SJCRH30 (cell line): ENCODE data around the gene TBC1D22A. TPM values are rescaled to one million over a fixed set of nuclear protein-coding genes. Genes with fewer than 3 reads are reported as not detected.
A peak's percentile ranks its signal among the peaks of the same experiment; 100 is the strongest.

Experiments used
- DNase-seq, 2 experiments: peaks; one replicate each; pipeline ENCODE4 v3.0.0-alpha.2; 2015 to 2020
- H3K27ac ChIP-seq: fragments of 250-450 bp; sonication (Bioruptor Pico); 2 replicates; pipeline ENCODE4 v1.5.1; 2020; ENCODE audit warnings: mild to moderate bottlenecking, moderate library complexity
- H3K27me3 ChIP-seq: fragments of 250-450 bp; sonication (Bioruptor Pico); 2 replicates; pipeline ENCODE4 v1.5.1; 2020; ENCODE audit warnings: mild to moderate bottlenecking, moderate library complexity
- H3K36me3 ChIP-seq: fragments of 250-450 bp; sonication (Bioruptor Pico); 2 replicates; pipeline ENCODE4 v1.5.1; 2020; ENCODE audit warnings: mild to moderate bottlenecking, moderate library complexity
- H3K4me1 ChIP-seq: fragments of 250-450 bp; sonication (Bioruptor Pico); 2 replicates; pipeline ENCODE4 v1.5.1; 2020; ENCODE audit warnings: mild to moderate bottlenecking, moderate library complexity
- H3K4me3 ChIP-seq: fragments of 250-450 bp; sonication (Bioruptor Pico); 2 replicates; pipeline ENCODE4 v1.5.1; 2020; ENCODE audit warnings: mild to moderate bottlenecking, moderate library complexity
- H3K9me3 ChIP-seq: fragments of 250-450 bp; sonication (Bioruptor Pico); replicated peaks from 2 replicates; pipeline ENCODE4 v1.5.1; 2020; ENCODE audit warnings: mild to moderate bottlenecking, moderate library complexity
- total RNA-seq: library from RNA; depleted of rRNA; stranded (reverse); fragments of >200 nt; shearing (Covaris generic); gene quantifications from 2 replicates; pipeline ENCODE4 v1.2.3, GENCODE V29; 2014

The TBC1D22A gene
- total RNA-seq, 1 experiment from 2014 or later: 8.9 TPM

DNA sequence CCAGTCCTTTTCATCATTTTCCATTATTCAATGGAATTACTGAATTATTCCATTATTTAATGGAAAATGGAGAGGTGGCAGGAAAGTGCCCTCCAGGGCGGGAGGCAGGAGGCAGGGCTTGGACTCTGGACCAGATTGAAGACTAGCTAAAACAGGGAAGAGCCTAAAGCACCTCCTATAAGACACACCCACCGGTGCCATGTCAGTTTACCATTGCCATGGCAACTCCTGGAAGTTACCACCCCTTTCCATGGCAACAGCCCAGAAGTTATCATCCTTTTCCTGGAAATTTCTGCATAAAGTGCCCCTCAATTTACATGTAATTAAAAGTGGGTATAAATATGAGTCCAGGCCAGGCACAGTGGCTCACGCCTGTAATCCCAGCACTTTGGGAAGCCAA is 443.7 kb downstream of the TBC1D22A start:
- Histone ChIP-seq H3K4me1 (no peaks in the 10 kb centered on the region), H3K27me3 (no peaks in the 10 kb centered on the region), H3K36me3 (no peaks in the 10 kb centered on the region), H3K4me3 (no peak overlapping the region), H3K9me3 (no peaks in the 10 kb centered on the region), H3K27ac (no peak overlapping the region)
- no peak for DNase-seq

DNA sequence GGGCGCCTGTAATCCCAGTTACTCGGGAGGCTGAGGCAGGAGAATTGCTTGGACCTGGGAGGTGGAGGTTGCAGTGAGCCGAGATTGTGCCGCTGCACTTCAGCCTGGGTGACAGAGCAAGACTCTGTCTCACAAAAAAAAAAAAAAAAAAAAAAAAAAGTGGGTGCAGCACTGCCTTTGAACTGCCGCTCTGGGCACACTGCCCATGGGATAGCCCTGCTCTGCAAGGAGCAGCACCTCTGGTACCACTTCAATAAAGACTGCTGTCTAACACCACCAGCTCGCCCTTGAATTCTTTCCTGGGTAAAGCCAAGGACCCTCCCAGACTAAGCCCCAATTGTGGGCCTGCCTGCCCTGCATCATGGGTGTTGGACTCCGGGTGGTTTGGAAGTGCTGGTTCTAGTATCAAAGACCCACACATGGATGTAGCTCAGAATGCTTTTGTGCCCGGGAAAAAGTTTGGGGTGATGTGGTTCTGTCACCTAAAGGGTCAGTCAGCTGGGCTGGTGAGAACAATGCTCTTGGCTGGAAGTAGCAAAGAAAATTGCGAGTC is 444.3 kb downstream of the TBC1D22A start:
- no peaks in the 10 kb centered on the region for H3K27me3 ChIP-seq
- DNase-seq: no peak

GRCh38 chr22:47207387-47207786 is 444.9 kb downstream of the TBC1D22A start:
- Histone ChIP-seq H3K27me3 (no peaks in the 10 kb centered on the region), H3K4me3 (no peak overlapping the region), H3K9me3 (no peaks in the 10 kb centered on the region), H3K36me3 (no peaks in the 10 kb centered on the region), H3K27ac (no peak overlapping the region), H3K4me1 (no peaks in the 10 kb centered on the region)
- DNase-seq: no peak

More for the DNA sequence above, 444.3 kb downstream of the TBC1D22A start:
- Histone ChIP-seq H3K36me3 (no peaks in the 10 kb centered on the region), H3K4me3 (no peak overlapping the region), H3K27ac (no peak overlapping the region), H3K4me1 (no peaks in the 10 kb centered on the region), H3K9me3 (no peaks in the 10 kb centered on the region)

DNA sequence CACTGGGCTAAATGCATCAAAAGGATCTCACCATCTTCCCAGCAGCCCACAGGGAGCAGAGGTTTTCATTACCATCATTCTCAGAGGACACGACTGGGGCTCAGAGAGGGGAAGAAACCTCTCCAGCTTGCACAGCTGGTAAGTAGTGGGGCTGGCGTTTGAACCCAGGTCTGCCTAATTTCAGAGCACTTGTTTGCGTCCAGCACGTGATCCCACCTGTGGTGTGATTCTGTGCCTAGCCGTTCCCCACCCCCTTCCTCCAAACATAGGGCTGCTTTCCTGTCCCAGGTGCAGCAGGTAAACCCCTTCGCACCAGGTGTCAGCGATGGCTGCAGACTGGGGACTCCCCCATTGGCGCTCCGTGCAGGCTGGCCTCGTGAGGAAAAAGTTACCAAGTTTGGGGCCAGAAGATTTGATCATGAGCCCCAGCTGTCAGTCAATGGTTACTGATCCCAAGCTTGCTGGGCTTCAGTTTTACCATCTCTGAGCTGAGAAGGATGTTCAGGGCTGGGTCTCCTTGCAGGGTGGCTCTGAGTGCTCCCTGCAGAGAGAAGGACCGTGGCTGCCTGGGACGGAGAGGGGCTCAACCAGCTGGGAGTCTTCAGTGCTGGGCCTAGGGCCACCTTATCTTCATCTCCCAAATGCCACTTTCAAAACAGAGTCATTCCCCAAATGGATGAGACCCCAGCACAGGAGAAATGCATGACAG is 445.6 kb downstream of the TBC1D22A start:
- H3K4me3 ChIP-seq: no peak overlapping the region
- H3K27me3 ChIP-seq: no peaks in the 10 kb centered on the region
- no peak for DNase-seq
- H3K4me1 ChIP-seq: no peaks in the 10 kb centered on the region
- H3K9me3 ChIP-seq: no peaks in the 10 kb centered on the region
- no peak overlapping the region for H3K27ac ChIP-seq
- H3K36me3 ChIP-seq: no peaks in the 10 kb centered on the region

GRCh38 chr22:47208630-47209029 is 446.2 kb downstream of the TBC1D22A start:
- no peaks in the 10 kb centered on the region for H3K4me1 ChIP-seq
- H3K27me3 ChIP-seq: no peaks in the 10 kb centered on the region
- no peaks in the 10 kb centered on the region for H3K36me3 ChIP-seq
- no peak overlapping the region for H3K27ac ChIP-seq
- no peaks in the 10 kb centered on the region for H3K9me3 ChIP-seq
- H3K4me3 ChIP-seq: no peak overlapping the region
- DNase-seq: no peak

- no peaks in the 10 kb centered on the region for H3K4me1 ChIP-seq
- H3K36me3 ChIP-seq: no peaks in the 10 kb centered on the region
- H3K27me3 ChIP-seq: no peaks in the 10 kb centered on the region
- no peak overlapping the region for H3K27ac ChIP-seq
- H3K9me3 ChIP-seq: no peaks in the 10 kb centered on the region
- H3K4me3 ChIP-seq: no peak overlapping the region
- DNase-seq: no peak
These were observed 446.6 kb downstream of the TBC1D22A start for GRCh38 chr22:47209040-47209514.

DNA sequence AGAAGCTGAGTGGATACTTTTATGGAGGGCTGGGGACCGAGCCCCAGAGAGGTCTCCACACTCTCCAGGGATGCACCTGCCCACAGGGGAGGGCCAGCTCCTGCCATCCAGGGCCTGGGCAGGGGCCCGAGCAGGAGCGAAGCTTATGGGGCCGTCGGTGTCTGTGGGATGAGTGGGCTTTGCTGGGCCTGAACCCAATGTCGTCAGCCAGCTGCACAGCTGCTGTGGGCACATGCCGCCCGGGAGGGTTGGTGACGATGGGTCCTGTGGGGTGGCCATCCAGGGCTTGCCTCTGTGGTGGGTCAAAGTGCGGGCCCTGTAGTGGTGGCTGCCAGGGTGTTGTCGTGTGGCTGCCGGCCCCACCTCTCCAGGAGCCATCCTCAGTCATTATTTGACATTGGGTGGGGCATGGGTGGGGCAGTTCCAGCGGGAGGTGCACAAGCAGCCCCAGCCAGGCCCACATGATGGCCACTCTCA is 447.1 kb downstream of the TBC1D22A start:
- DNase-seq: no peak
- Histone ChIP-seq H3K27ac (no peak overlapping the region), H3K9me3 (no peaks in the 10 kb centered on the region)

GRCh38 chr22:47210112-47210657 is 447.7 kb downstream of the TBC1D22A start:
- H3K4me1 ChIP-seq: no peaks in the 10 kb centered on the region
- H3K36me3 ChIP-seq: no peaks in the 10 kb centered on the region
- H3K4me3 ChIP-seq: no peak overlapping the region
- no peaks in the 10 kb centered on the region for H3K27me3 ChIP-seq
- no peaks in the 10 kb centered on the region for H3K9me3 ChIP-seq
- DNase-seq: no peak
- H3K27ac ChIP-seq: no peak overlapping the region

More for the DNA sequence above, 447.1 kb downstream of the TBC1D22A start:
- H3K36me3 ChIP-seq: no peaks in the 10 kb centered on the region
- H3K4me3 ChIP-seq: no peak overlapping the region
- H3K27me3 ChIP-seq: no peaks in the 10 kb centered on the region
- H3K4me1 ChIP-seq: no peaks in the 10 kb centered on the region

DNA sequence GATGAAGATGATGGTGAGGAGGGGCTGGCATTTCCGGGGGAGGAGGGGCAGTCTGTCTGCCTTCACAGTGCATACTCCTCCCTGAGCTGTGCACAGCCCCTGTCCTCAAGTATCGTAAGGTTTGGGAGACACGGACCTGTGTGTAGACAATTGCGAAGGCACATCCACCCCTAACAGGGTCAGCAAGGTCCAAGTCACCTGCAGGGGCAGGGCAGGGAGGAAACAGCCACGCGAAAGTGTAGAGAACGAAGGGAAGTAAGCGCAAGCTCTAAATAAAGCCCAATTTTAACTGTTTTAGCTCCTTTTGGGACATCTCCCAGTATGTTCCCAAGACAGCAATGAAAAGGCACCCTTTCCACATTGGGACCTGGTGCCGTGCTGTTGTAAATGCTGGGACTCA is 448.2 kb downstream of the TBC1D22A start:
- no peak for DNase-seq

DNA sequence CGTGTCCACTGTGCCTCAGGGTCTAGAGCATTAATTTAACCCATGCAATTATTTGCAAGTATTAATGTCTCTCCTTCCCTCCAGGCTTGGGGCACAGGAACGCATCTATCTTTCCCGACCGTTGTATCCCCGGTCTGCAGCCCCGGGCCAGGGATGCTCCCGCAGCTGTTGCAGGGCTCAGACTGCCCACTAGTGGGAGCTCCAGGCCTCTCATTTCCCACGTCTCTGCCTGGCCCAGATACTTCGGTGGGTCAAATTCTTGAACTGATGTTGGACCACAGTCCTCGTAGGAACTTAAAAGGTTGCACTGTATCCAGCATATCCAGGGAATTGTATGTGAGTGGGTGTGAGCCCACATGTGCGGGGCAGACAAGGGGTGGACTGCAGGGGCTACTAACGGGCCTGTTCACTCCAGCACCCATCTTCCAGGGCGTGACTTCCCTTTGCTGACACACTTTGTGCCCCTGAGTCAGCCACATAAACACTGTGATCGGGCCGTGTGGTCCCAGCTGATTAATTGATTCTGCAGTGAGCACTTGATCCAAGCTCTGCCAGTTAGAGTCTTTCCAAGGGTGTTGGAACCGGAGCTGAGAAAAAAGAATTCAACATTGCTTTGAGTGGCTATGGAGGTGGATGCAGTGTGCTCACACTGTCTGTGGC is 451.3 kb downstream of the TBC1D22A start:
- H3K9me3 ChIP-seq: no peaks in the 10 kb centered on the region
- DNase-seq: peak; percentile 20 to 49
- no peaks in the 10 kb centered on the region for H3K27me3 ChIP-seq
- no peak overlapping the region for H3K27ac ChIP-seq
- no peaks in the 10 kb centered on the region for H3K36me3 ChIP-seq
- H3K4me3 ChIP-seq: no peak overlapping the region
- H3K4me1 ChIP-seq: no peaks in the 10 kb centered on the region

More for the DNA sequence above, 448.2 kb downstream of the TBC1D22A start:
- H3K27me3 ChIP-seq: no peaks in the 10 kb centered on the region
- H3K36me3 ChIP-seq: no peaks in the 10 kb centered on the region
- no peaks in the 10 kb centered on the region for H3K9me3 ChIP-seq
- H3K4me1 ChIP-seq: no peaks in the 10 kb centered on the region
- H3K27ac ChIP-seq: no peak overlapping the region
- no peak overlapping the region for H3K4me3 ChIP-seq

DNA sequence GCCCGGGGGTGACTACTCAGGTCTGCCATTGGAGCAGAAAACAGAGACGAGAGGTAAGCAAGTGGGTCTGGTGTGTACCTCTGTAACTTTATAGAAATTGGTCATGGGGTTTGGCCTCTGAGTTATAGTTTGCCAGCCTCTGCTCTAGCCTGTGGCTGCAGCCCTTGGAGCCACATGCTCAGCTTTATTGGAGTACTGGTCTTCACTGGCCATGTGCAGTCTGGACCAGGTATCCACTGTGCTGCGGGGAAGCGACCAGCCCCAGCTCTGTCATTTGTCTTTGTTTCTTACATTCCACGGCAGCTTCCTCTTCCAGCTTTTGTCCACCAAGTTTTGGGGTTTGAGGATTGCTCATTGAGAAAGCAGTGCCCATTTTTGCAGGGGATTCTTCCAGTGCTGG is 453.4 kb downstream of the TBC1D22A start:
- H3K36me3 ChIP-seq: no peaks in the 10 kb centered on the region
- no peaks in the 10 kb centered on the region for H3K4me1 ChIP-seq
- no peak overlapping the region for H3K27ac ChIP-seq
- H3K4me3 ChIP-seq: no peak overlapping the region
- no peaks in the 10 kb centered on the region for H3K9me3 ChIP-seq
- no peak for DNase-seq
- H3K27me3 ChIP-seq: no peaks in the 10 kb centered on the region

GRCh38 chr22:47218671-47219070 is 456.2 kb downstream of the TBC1D22A start:
- DNase-seq: no peak
- no peaks in the 10 kb centered on the region for H3K4me1 ChIP-seq
- no peak overlapping the region for H3K27ac ChIP-seq
- H3K9me3 ChIP-seq: no peaks in the 10 kb centered on the region
- H3K36me3 ChIP-seq: no peaks in the 10 kb centered on the region
- H3K4me3 ChIP-seq: no peak overlapping the region
- no peaks in the 10 kb centered on the region for H3K27me3 ChIP-seq

- Histone ChIP-seq H3K4me1 (no peaks in the 10 kb centered on the region), H3K36me3 (no peaks in the 10 kb centered on the region), H3K4me3 (no peak overlapping the region), H3K27ac (no peak overlapping the region), H3K9me3 (no peaks in the 10 kb centered on the region), H3K27me3 (no peaks in the 10 kb centered on the region)
- no peak for DNase-seq
These were observed 457.3 kb downstream of the TBC1D22A start for GRCh38 chr22:47219789-47220188.

- no peaks in the 10 kb centered on the region for H3K9me3 ChIP-seq
- H3K36me3 ChIP-seq: no peaks in the 10 kb centered on the region
- no peak for DNase-seq
- H3K4me3 ChIP-seq: no peak overlapping the region
- no peaks in the 10 kb centered on the region for H3K4me1 ChIP-seq
- H3K27me3 ChIP-seq: no peaks in the 10 kb centered on the region
- H3K27ac ChIP-seq: no peak overlapping the region
These were observed 458.3 kb downstream of the TBC1D22A start for GRCh38 chr22:47220752-47221151.
